Tibial artery (tissue), 4 donors: Measurements from ENCODE around the gene KCTD14.
A peak's percentile ranks its signal among the peaks of the same experiment; 100 is the strongest.
"Not testable (repeated sequence)": the region's sequence is repeated elsewhere in the genome, so short reads cannot be mapped to it uniquely, and the experiment has no call there.

Source experiments
- DNase-seq, 2 donors: peaks; one replicate each; pipeline ENCODE4 v3.0.0-alpha.2; 2019
- H3K27ac ChIP-seq, 2 donors: fragments of 200-600 bp; sonication (generic) in 1 of 2; 1 replicate in 1 of 2; 2 replicates in 1 of 2; pipeline ENCODE4 v1.5.1; 2018 to 2019; ENCODE audit warnings: mild to moderate bottlenecking in 1 of 2
- H3K27me3 ChIP-seq, 2 donors: fragments of 200-600 bp; sonication (generic) in 1 of 2; one replicate each; pipeline versions ENCODE4 v1.5.1 to v1.6.0; 2016 to 2019
- H3K36me3 ChIP-seq, 3 donors: fragments of 200-600 bp; sonication (generic) in 2 of 3; one replicate each; pipeline ENCODE4 v1.5.1; 2016 to 2019; ENCODE audit warnings: mild to moderate bottlenecking in 2 of 3
- H3K4me1 ChIP-seq, 4 donors: fragments of 200-600 bp; sonication (generic) in 2 of 4; 1 replicate in 3 of 4; 2 replicates in 1 of 4; pipeline ENCODE4 v1.5.1; 2016 to 2019
- H3K4me3 ChIP-seq, 2 donors: fragments of 200-600 bp; sonication (generic) in 1 of 2; 1 replicate in 1 of 2; 2 replicates in 1 of 2; pipeline ENCODE4 v1.5.1; 2018 to 2019; ENCODE audit warnings: mild to moderate bottlenecking in 2 of 2
- H3K9me3 ChIP-seq, 3 donors: fragments of 200-600 bp; sonication (generic) in 1 of 3; one replicate each; pipeline ENCODE4 v1.5.1; 2016 to 2019
- intact Hi-C: fragments of 100-400 bp; cut with DNase I; formaldehyde crosslinking; loops from one replicate; pipeline ENCODE4 v1.15.0; 2023; ENCODE audit warnings: low total_unique reads
- TF ChIP-seq, protein P1 (sequence below), 2 experiments: fragments of 200-600 bp in 1 of 2; fragments of 450-650 bp in 1 of 2; IDR thresholded peaks; one replicate each; pipeline ENCODE4 v1.5.1; 2017 to 2019; ENCODE audit warnings: antibody characterized with exemption in 2 of 2, mild to moderate bottlenecking in 1 of 2, moderate library complexity in 1 of 2

The KCTD14 gene

DNA sequence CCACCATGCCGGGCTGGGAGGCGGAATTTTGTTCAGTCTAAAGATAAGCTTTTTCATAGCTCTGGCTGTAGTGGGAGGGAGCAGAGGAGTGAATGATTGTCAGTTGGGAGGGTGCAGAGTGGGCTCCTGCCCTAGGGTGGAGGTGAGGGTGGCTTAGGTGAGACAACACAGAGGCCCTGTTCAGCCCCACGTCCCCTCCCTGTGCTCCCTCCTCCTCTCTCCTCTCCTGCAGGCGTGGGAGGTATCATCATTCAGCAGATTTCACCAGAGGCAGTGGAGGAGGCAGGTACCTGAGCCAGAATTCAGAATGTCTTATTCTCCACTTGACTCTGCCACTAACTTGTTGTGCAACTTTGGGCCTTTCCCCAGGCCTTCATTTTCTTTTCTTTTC lies 38.8 kb upstream of the KCTD14 start:
- DNase-seq: no peak
- H3K27ac ChIP-seq: peak overlapping the region; percentile 33 to 46
- intact Hi-C loops: no loop called here

DNA sequence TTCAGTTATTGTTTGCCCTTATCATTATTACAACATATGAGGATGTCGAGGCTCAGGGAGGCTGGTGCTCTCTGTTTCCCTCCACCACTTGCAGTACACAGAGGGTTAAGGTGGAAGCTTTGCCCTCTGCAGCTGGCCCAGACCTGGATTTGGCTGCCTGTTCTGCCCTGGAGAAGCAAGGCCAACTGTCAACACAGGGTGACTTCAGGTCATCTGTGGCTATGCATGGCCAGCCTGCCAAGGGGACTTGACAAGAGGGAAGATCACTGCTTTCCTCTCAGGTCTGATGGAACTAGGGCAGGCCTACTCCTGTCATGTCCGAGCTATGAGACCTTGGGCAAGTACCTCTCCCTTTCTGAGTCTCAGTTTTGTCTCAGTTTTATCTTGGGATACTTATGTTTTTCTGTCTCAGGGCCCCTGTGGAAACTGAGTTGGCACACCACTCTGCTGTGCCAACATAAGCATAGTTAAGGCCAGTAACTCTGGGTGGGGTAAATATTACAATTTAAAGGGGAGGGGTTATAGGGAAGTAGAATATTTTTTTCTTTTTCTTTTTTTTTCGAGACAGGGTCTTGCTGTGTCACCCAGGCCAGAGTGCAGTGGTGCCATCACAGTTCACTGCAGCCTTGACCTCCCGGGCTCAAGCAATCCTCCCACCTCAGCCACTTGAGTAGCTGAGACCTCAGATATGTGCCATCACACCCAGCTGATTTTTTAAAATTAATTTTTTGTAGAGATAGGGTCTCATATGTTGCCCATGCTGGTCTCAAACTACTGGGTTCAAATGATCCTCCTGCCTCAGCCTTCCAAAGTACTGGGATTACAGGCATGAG lies 38.2 kb upstream of the KCTD14 start:
- peak overlapping the region; percentile 33 to 46 for H3K27ac ChIP-seq
- no peaks in the 10 kb centered on the region for H3K36me3 ChIP-seq
- no peak overlapping the region for H3K4me3 ChIP-seq
- no peaks in the 10 kb centered on the region for H3K9me3 ChIP-seq
- H3K27me3 ChIP-seq: no peaks in the 10 kb centered on the region
- TF ChIP-seq, protein P1, sequence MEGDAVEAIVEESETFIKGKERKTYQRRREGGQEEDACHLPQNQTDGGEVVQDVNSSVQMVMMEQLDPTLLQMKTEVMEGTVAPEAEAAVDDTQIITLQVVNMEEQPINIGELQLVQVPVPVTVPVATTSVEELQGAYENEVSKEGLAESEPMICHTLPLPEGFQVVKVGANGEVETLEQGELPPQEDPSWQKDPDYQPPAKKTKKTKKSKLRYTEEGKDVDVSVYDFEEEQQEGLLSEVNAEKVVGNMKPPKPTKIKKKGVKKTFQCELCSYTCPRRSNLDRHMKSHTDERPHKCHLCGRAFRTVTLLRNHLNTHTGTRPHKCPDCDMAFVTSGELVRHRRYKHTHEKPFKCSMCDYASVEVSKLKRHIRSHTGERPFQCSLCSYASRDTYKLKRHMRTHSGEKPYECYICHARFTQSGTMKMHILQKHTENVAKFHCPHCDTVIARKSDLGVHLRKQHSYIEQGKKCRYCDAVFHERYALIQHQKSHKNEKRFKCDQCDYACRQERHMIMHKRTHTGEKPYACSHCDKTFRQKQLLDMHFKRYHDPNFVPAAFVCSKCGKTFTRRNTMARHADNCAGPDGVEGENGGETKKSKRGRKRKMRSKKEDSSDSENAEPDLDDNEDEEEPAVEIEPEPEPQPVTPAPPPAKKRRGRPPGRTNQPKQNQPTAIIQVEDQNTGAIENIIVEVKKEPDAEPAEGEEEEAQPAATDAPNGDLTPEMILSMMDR (IDR thresholded peaks at IDR 0.05): no peak
- peaks cover 0 to 39% (median 24%) of the 10 kb centered on the region in 4 donors for H3K4me1 ChIP-seq
- intact Hi-C loops: no loop called here
- DNase-seq: peak in 1 of 2 donors; percentile 71

More for the DNA sequence above, 38.8 kb upstream of the KCTD14 start:
- Histone ChIP-seq H3K4me1 (peaks cover 0 to 39% (median 24%) of the 10 kb centered on the region in 4 donors), H3K4me3 (no peak overlapping the region), H3K27me3 (no peaks in the 10 kb centered on the region), H3K36me3 (no peaks in the 10 kb centered on the region), H3K9me3 (no peaks in the 10 kb centered on the region)
- TF ChIP-seq, protein P1 (IDR thresholded peaks at IDR 0.05): no peak

- TF ChIP-seq, protein P1 (IDR thresholded peaks at IDR 0.05): no peak
- Histone ChIP-seq H3K4me1 (peaks cover 0 to 39% (median 24%) of the 10 kb centered on the region in 4 donors), H3K9me3 (no peaks in the 10 kb centered on the region), H3K27ac (peak overlapping the region; percentile 33 to 46), H3K4me3 (no peak overlapping the region), H3K27me3 (no peaks in the 10 kb centered on the region), H3K36me3 (no peaks in the 10 kb centered on the region)
- DNase-seq: no peak
- intact Hi-C loops: no loop called here
Observed at GRCh38 chr11:78060533-78060932, 37.5 kb upstream of the KCTD14 start.

DNA sequence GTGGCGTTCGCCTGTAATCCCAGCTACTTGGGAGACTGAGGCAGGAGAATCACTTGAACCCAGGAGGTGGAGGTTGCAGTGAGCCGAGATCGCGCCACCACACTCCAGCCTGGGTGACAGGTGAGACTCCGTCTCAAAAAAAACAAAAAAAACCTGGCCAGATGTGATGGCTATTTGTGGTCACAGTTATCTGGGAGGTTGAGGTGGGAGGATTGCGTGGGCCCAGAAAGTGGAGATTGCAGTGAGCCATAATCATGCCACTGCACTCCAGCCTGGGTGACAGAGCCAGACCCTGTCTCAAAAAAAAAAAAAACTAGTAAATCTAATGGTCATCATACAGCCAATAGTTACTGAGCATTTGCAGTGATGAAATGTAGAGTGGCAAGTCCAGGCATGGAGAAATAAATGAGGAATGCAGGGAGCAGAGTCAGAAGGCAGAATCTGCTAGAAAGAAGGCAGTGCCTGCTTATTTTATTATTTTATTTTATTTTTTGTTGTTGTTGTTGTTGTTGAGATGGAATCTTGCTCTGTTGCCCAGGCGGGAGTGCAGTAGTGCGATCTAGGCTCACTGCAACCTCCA lies 36.8 kb upstream of the KCTD14 start:
- peak overlapping the region; percentile 33 to 46 for H3K27ac ChIP-seq
- DNase-seq: not testable (repeated sequence)

DNA sequence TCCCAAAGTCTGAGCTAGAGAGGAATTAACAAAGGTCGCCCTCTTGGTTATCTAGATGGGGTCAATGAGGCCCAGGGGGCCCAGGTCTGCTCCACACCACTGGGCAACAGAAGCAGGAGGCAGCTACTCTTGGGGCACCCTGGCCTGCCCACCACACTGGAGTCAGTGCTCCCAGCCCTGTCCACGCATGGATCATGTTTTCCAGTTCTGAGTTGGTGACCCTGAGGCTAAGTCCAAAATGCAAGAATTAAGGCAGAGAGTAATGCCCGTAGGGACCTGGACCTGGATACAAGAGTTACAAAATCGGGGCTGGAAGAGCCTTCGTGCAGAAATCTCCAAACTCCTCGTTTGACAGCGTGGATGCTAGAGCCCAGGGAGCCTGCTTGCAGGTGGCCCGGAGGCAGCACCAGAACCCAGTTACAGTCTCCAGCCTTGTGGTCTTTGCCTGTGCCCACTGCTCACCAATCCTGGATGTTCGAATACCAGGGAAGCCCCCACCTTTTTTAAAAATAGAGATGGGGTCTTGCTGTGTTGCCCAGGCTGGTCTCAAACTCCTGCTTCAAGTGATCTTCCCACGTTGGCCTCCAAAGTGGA lies 34.5 kb upstream of the KCTD14 start:
- H3K4me1 ChIP-seq: peaks cover 0 to 31% (median 19%) of the 10 kb centered on the region in 4 donors
- DNase-seq: no peak
- no peaks in the 10 kb centered on the region for H3K27me3 ChIP-seq
- H3K9me3 ChIP-seq: no peaks in the 10 kb centered on the region
- H3K36me3 ChIP-seq: no peaks in the 10 kb centered on the region
- TF ChIP-seq, protein P1 (IDR thresholded peaks at IDR 0.05): no peak
- intact Hi-C loops: no loop called here
- no peak overlapping the region for H3K4me3 ChIP-seq
- H3K27ac ChIP-seq: no peak overlapping the region

More for the DNA sequence above, 36.8 kb upstream of the KCTD14 start:
- H3K9me3 ChIP-seq, intact Hi-C loops, H3K4me3 ChIP-seq, H3K36me3 ChIP-seq, H3K27me3 ChIP-seq: not testable (repeated sequence)
- peaks cover 0 to 39% (median 24%) of the 10 kb centered on the region in 4 donors for H3K4me1 ChIP-seq

DNA sequence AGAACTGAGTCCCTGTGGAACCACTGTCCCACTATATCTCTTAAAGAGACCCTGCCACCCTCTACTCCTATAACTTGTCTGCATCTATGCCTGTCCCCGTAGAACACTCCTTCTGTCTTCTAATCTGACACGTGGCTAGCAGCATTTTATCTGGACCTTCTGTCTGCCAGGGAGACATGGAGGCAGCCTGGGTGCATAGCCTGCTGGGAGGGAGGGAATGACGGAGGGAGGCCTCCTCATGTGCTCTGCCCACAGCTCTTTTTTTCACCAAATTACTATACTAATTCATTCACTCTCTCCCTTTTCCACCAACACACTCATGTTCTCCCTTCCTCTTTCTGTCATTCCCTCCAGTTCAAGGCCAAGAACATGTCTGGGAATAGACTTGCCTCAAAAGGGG lies 33.0 kb upstream of the KCTD14 start:
- no peak overlapping the region for H3K4me3 ChIP-seq
- no peaks in the 10 kb centered on the region for H3K9me3 ChIP-seq
- H3K27me3 ChIP-seq: no peaks in the 10 kb centered on the region
- H3K4me1 ChIP-seq: peaks cover 0 to 18% (median 10%) of the 10 kb centered on the region in 4 donors
- DNase-seq: no peak
- no peak overlapping the region for H3K27ac ChIP-seq
- TF ChIP-seq, protein P1 (IDR thresholded peaks at IDR 0.05): no peak
- intact Hi-C loops: no loop called here
- H3K36me3 ChIP-seq: no peaks in the 10 kb centered on the region
